H1 (cell line): Measurements from ENCODE around the gene ERFE.

Experiments
- CHD2 ChIP-seq: IDR thresholded peaks from 2 replicates; pipeline ENCODE4 v1.6.1; 2012; ENCODE audit warnings: low read length, improper control_type of control experiment
- EGR1 ChIP-seq: IDR thresholded peaks from 2 replicates; pipeline ENCODE4 v1.6.1; 2011; ENCODE audit warnings: low read depth, low read length, borderline replicate concordance
- EZH2 ChIP-seq: fragments of 200-600 bp; sonication (generic); IDR thresholded peaks from 2 replicates; pipeline ENCODE4 v1.7.1; 2012; ENCODE audit warnings: low read depth, mild to moderate bottlenecking, moderate library complexity, low read length, inconsistent platforms; ENCODE audit not compliant: severe bottlenecking
- HDAC2 ChIP-seq, 2 experiments: fragments of 300-600 bp in 1 of 2; sonication (generic) in 1 of 2; IDR thresholded peaks; 2 replicates each; pipeline ENCODE4 v1.6.1; 2011 to 2012; ENCODE audit warnings: low read depth in 2 of 2, low read length in 2 of 2, mild to moderate bottlenecking in 2 of 2, moderate library complexity in 2 of 2, borderline replicate concordance in 1 of 2, inconsistent platforms in 1 of 2
- POLR2A ChIP-seq, 2 experiments: IDR thresholded peaks; 1 replicate in 1 of 2; 2 replicates in 1 of 2; pipeline ENCODE4 v1.6.1; 2011; ENCODE audit warnings: low read depth in 2 of 2, low read length in 2 of 2, mild to moderate bottlenecking in 2 of 2; ENCODE audit errors: control extremely low read depth in 1 of 2
- POLR2AphosphoS5 ChIP-seq: IDR thresholded peaks from 2 replicates; pipeline ENCODE4 v1.6.1; 2011; ENCODE audit warnings: low read depth, low read length
- POU5F1 ChIP-seq: IDR thresholded peaks from 2 replicates; pipeline ENCODE4 v1.6.1; 2011; ENCODE audit warnings: low read depth, mild to moderate bottlenecking, low read length, moderate library complexity
- SP1 ChIP-seq: IDR thresholded peaks from 2 replicates; pipeline ENCODE4 v1.6.1; 2011; ENCODE audit warnings: low read depth, low read length
- SUZ12 ChIP-seq: fragments of 200-600 bp; sonication (generic); IDR thresholded peaks from 2 replicates; pipeline ENCODE4 v1.6.1; 2012; ENCODE audit warnings: mild to moderate bottlenecking, inconsistent platforms, low read length, moderate library complexity, mixed read lengths
- YY1 ChIP-seq: IDR thresholded peaks from 2 replicates; pipeline ENCODE4 v1.6.1; 2011; ENCODE audit warnings: low read depth, mild to moderate bottlenecking, low read length
- TF ChIP-seq, protein P1 (sequence below), 3 experiments: IDR thresholded peaks; 1 replicate in 2 of 3; 2 replicates in 1 of 3; pipeline versions ENCODE4 v1.5.1 to v1.6.1; 2011; ENCODE audit warnings: low read length in 3 of 3, mild to moderate bottlenecking in 3 of 3, inconsistent platforms in 2 of 3, low read depth in 1 of 3, moderate library complexity in 1 of 3; ENCODE audit not compliant: insufficient read depth in 1 of 3; ENCODE audit errors: control extremely low read depth in 1 of 3

DNA sequence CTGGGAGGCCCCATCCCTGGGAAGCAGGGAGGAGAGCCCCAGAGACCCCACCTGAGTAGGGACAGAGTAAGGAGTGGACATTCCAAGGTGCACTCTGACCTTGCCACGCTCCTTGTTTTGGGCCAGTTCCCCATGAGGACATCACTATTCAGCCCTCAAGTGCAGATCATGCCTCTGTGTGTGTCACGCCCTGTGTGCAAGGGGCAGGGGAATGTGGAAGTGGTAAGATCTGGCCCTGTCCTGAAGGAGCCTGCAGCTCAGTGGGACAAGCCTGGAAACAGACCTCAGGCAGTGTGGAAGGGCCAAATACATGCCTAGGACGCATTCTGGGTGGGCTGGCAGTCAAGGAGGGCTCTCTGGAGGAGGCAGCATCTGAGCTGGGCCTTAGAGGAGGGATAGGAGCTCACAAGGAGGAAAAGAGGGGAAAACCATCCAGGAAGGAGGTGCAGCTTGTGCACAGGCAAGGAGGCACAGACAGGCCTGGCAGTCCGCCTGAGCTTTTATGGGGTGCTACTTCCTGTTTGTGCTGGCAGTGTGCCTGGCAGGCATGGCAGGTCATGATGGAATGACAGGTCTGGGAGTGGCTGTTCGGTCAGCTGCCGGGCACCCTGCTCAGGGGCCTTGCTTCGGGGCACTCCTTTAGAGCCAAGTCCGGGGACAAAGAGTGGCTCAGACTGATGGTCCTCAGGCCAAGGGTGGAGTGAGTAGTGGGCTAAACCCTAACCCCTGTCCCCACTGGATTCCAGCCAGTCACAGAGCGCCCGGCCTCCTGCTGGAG is 17.0 kb upstream of the ERFE start:
- no peak for TF ChIP-seq SUZ12
- TF ChIP-seq, protein P1, sequence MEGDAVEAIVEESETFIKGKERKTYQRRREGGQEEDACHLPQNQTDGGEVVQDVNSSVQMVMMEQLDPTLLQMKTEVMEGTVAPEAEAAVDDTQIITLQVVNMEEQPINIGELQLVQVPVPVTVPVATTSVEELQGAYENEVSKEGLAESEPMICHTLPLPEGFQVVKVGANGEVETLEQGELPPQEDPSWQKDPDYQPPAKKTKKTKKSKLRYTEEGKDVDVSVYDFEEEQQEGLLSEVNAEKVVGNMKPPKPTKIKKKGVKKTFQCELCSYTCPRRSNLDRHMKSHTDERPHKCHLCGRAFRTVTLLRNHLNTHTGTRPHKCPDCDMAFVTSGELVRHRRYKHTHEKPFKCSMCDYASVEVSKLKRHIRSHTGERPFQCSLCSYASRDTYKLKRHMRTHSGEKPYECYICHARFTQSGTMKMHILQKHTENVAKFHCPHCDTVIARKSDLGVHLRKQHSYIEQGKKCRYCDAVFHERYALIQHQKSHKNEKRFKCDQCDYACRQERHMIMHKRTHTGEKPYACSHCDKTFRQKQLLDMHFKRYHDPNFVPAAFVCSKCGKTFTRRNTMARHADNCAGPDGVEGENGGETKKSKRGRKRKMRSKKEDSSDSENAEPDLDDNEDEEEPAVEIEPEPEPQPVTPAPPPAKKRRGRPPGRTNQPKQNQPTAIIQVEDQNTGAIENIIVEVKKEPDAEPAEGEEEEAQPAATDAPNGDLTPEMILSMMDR (IDR thresholded peaks at IDR 0.05; ENCODE audit: control extremely low read depth in 1 of 3, insufficient read depth in 1 of 3, low read depth in 1 of 3, low read length in 3 of 3) = no peak
- TF ChIP-seq EZH2 = no peak
- TF ChIP-seq POLR2A (IDR thresholded peaks at IDR 0.05; ENCODE audit: control extremely low read depth in 1 of 2, low read depth in 2 of 2, low read length in 2 of 2) = no peak
- no peak for TF ChIP-seq YY1
- TF ChIP-seq POLR2AphosphoS5 = no peak
- TF ChIP-seq POU5F1 = no peak
- TF ChIP-seq SP1 = no peak
- TF ChIP-seq EGR1 = no peak
- no peak for TF ChIP-seq HDAC2 (IDR thresholded peaks at IDR 0.05; ENCODE audit: borderline replicate concordance in 1 of 2, low read depth in 2 of 2, low read length in 2 of 2)
- TF ChIP-seq CHD2 = no peak
